ENCODE data around the gene USF2. TPM values are rescaled to one million over a fixed set of nuclear protein-coding genes. Genes with fewer than 3 reads are reported as not detected.

USF2 gene
- total RNA-seq, 3 donors from 2014 or later: 72.7 to 117 (median 77.3) TPM

GRCh38 chr19:35314858-35315470, 46.2 kb downstream of the USF2 start:
- H3K27me3 ChIP-seq: no peaks in the 10 kb centered on the region
- H3K36me3 ChIP-seq: no peaks in the 10 kb centered on the region
- H3K27ac ChIP-seq: no peak overlapping the region
- TF ChIP-seq, protein P1, sequence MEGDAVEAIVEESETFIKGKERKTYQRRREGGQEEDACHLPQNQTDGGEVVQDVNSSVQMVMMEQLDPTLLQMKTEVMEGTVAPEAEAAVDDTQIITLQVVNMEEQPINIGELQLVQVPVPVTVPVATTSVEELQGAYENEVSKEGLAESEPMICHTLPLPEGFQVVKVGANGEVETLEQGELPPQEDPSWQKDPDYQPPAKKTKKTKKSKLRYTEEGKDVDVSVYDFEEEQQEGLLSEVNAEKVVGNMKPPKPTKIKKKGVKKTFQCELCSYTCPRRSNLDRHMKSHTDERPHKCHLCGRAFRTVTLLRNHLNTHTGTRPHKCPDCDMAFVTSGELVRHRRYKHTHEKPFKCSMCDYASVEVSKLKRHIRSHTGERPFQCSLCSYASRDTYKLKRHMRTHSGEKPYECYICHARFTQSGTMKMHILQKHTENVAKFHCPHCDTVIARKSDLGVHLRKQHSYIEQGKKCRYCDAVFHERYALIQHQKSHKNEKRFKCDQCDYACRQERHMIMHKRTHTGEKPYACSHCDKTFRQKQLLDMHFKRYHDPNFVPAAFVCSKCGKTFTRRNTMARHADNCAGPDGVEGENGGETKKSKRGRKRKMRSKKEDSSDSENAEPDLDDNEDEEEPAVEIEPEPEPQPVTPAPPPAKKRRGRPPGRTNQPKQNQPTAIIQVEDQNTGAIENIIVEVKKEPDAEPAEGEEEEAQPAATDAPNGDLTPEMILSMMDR (IDR thresholded peaks at IDR 0.05): no peak
- TF ChIP-seq POLR2AphosphoS5 (IDR thresholded peaks at IDR 0.05) (no peak), POLR2A (IDR thresholded peaks at IDR 0.05) (no peak)
- H3K9me3 ChIP-seq: no peaks in the 10 kb centered on the region
- intact Hi-C loops (cut with DNase I; ENCODE audit: low total_unique reads): loop anchor here (5.0 kb wide), 1 partner anchor 813 kb away; no protein-coding TSS in a partner anchor
- H3K4me1 ChIP-seq: no peaks in the 10 kb centered on the region
- H3K4me3 ChIP-seq: no peak overlapping the region
- no peak for DNase-seq (ENCODE audit: low spot score in 2 of 2)

DNA sequence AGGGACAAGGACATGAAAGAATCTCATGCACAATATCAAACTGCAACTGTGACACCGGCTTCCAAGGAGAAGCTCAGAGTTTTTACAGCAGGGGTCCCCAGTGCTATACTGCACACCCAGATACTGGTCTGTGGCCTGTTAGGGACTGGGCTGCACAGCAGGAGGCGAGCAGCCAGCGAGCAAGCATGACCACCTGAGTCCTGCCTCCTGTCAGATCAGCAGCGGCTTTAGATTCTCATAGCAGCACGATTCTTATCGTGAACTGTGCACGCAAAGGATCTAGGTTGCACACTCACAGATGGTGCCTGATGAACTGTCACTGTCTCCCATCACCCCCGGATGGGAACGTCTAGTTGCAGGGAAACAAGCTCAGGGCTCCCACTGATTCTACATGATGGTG, 47.1 kb downstream of the USF2 start:
- Histone ChIP-seq H3K9me3 (no peaks in the 10 kb centered on the region), H3K27ac (no peak overlapping the region), H3K36me3 (no peaks in the 10 kb centered on the region), H3K27me3 (no peaks in the 10 kb centered on the region), H3K4me3 (no peak overlapping the region), H3K4me1 (no peaks in the 10 kb centered on the region)
- intact Hi-C loops (cut with DNase I; ENCODE audit: low total_unique reads): loop anchor here (5.0 kb wide), 1 partner anchor 814 kb away; no protein-coding TSS in a partner anchor
- DNase-seq (ENCODE audit: low spot score in 2 of 2): no peak
- TF ChIP-seq, protein P1 (IDR thresholded peaks at IDR 0.05): no peak
- TF ChIP-seq POLR2AphosphoS5 (IDR thresholded peaks at IDR 0.05) (no peak), POLR2A (IDR thresholded peaks at IDR 0.05) (no peak)

GRCh38 chr19:35316560-35316959, 47.8 kb downstream of the USF2 start:
- DNase-seq (ENCODE audit: low spot score in 2 of 2): no peak
- Histone ChIP-seq H3K9me3 (no peaks in the 10 kb centered on the region), H3K27me3 (no peaks in the 10 kb centered on the region), H3K4me1 (no peaks in the 10 kb centered on the region), H3K27ac (no peak overlapping the region), H3K36me3 (no peaks in the 10 kb centered on the region), H3K4me3 (no peak overlapping the region)
- intact Hi-C loops (cut with DNase I; ENCODE audit: low total_unique reads): loop anchor here (5.0 kb wide), 1 partner anchor 814 kb away; no protein-coding TSS in a partner anchor
- TF ChIP-seq, protein P1 (IDR thresholded peaks at IDR 0.05): no peak
- TF ChIP-seq POLR2A (IDR thresholded peaks at IDR 0.05) (no peak), POLR2AphosphoS5 (IDR thresholded peaks at IDR 0.05) (no peak)

DNA sequence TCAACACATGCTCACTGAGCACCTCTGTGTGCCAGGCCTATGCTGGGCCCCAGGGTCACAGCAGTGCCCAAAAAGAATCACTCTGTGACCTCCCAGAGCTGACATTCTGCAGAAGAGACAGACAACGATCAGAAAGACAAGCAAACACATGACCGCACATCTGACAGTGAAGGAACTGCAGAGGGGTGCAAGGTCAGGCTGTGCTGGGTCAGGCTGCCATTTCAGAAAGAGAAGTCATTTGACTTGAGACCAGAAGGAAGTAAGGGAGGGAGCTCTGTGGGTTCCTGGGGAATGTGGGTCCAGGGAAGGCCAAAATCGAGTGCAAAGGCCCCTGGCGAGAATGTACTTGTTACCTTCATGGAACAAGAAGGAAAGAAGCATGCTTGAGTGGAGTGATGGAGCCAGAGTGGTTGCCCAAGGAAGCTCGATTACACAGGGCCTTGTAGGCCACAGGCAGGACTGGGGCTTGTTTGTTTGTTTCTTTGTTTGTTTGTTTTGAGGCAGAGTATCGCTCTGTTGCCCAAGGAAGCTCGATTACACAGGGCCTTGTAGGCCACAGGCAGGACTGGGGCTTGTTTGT, 48.8 kb downstream of the USF2 start:
- intact Hi-C loops (cut with DNase I; ENCODE audit: low total_unique reads): loop anchor here (5.0 kb wide), 1 partner anchor 815 kb away; no protein-coding TSS in a partner anchor
- no peaks in the 10 kb centered on the region for H3K4me1 ChIP-seq
- TF ChIP-seq, protein P1 (IDR thresholded peaks at IDR 0.05): no peak
- no peak for TF ChIP-seq POLR2A (IDR thresholded peaks at IDR 0.05)
- no peak for TF ChIP-seq POLR2AphosphoS5 (IDR thresholded peaks at IDR 0.05)
- DNase-seq (ENCODE audit: low spot score in 2 of 2): no peak
- H3K27me3 ChIP-seq: no peaks in the 10 kb centered on the region
- peaks cover 0 to 5% of the 10 kb centered on the region in 2 donors for H3K9me3 ChIP-seq
- H3K4me3 ChIP-seq: no peak overlapping the region
- peak overlapping the region; percentile 0 to 66 for H3K27ac ChIP-seq
- no peaks in the 10 kb centered on the region for H3K36me3 ChIP-seq
